RWPE1 (cell line): Measurements from ENCODE around the gene PELI1.
"Not testable (repeated sequence)": the region's sequence is repeated elsewhere in the genome, so short reads cannot be mapped to it uniquely, and the experiment has no call there.

Experiments used
- CTCF ChIA-PET: fragments of 350-600 bp; sonication (Branson Sonifier 250); formaldehyde crosslinking; extraction: SDS; loops from one replicate; lab custom pipeline; 2021; lab: Yijun Ruan, JAX
- POLR2A ChIA-PET: fragments of 400-600 bp; formaldehyde crosslinking; extraction: SDS; loops from one replicate; lab custom pipeline; 2020; ENCODE audit warnings: antibody characterized with exemption; ENCODE audit not compliant: low non-redundant PET; lab: Yijun Ruan, JAX
- DNase-seq: peaks from one replicate; pipeline ENCODE4 v3.0.0; 2012; ENCODE audit warnings: low spot score
- H3K27ac ChIP-seq: fragments of 450-650 bp; 2 replicates; pipeline ENCODE4 v1.5.1; 2017
- TF ChIP-seq, protein P1 (sequence below): fragments of 450-650 bp; conservative IDR thresholded peaks from 2 replicates; pipeline ENCODE4 v1.5.1; 2017; ENCODE audit warnings: low read depth, mild to moderate bottlenecking

The PELI1 gene

DNA sequence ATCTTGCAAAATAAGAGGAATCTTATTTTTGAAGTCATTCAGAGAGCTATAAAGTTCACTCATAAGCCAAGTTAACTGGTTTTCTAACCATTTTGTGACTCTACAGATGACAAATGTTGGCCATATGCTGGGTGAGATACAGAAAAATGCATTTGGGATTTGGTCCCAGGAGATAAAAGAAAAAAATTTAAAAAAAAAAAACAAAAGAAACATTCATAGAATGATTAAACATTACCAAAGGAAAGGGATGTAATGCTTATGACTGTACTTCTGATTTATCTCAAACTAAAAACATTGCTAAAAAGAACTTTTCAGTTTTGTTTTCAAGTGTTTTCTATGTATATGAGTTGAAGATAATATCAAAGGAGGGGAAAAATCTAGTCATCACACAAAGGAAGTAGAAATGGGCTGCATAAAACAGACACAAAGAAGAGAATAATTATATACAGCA lies 43.1 kb downstream of the PELI1 start:
- H3K27ac ChIP-seq, result no peak overlapping the region
- POLR2A ChIA-PET, result no interaction called here
- CTCF ChIA-PET, result interaction anchor here (0.6 kb wide), 1 partner anchor 176 kb away, joined by 4 read pairs; no protein-coding TSS in a partner anchor
- TF ChIP-seq, protein P1, sequence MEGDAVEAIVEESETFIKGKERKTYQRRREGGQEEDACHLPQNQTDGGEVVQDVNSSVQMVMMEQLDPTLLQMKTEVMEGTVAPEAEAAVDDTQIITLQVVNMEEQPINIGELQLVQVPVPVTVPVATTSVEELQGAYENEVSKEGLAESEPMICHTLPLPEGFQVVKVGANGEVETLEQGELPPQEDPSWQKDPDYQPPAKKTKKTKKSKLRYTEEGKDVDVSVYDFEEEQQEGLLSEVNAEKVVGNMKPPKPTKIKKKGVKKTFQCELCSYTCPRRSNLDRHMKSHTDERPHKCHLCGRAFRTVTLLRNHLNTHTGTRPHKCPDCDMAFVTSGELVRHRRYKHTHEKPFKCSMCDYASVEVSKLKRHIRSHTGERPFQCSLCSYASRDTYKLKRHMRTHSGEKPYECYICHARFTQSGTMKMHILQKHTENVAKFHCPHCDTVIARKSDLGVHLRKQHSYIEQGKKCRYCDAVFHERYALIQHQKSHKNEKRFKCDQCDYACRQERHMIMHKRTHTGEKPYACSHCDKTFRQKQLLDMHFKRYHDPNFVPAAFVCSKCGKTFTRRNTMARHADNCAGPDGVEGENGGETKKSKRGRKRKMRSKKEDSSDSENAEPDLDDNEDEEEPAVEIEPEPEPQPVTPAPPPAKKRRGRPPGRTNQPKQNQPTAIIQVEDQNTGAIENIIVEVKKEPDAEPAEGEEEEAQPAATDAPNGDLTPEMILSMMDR, result no peak
- DNase-seq, result no peak

DNA sequence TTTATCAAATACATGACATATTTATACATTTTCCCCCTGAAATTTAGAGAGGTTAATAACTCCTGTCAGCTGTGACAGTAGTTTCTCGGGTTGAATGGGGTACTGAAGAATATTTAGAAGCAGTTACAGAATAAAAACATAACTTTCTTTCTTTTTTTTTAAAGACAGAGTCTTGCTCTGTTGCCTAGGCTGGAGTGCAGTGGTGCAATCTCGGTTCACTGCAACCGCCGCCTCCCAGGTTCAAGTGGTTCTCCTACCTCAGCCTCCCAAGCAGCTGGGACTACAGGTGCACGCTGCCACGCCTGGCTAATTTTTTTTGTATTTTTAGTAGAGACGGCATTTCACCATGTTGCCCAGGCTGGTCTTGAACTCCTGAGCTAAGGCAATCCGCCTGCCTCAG lies 43.6 kb downstream of the PELI1 start:
- DNase-seq, CTCF ChIA-PET, H3K27ac ChIP-seq, POLR2A ChIA-PET: not testable (repeated sequence)

DNA sequence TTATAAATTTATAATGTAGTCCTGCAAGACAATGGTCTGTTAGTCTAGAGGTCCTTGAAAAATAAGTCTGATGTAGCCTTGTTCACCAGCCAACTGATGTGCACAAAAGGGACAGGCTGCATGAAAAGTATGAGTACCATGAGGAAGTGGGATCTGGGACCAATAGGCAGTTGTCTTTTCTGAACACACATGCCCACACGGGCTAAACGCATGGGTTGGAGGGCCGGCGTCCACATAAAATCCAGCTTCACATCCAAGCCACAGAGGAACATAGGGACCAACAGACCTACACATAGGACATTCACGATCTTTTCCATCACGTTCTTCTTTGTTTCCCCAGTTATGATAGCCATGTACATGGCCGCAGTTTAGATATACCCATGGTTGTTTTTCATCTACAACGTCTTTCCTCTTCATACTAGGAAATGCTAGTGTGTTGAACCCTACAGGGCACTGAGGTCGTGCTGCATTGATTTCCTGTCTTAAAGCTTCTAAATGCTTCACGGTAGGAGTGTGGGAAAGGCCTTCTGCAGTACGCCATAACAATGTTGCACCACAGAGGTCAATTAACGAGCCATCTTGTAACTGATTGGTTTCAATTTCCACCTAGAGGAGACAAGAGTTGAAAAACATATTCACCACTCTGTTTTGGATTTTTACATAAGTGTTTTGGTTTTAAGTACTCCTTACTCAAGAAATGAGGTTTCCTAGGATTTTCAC lies 49.4 kb downstream of the PELI1 start:
- CTCF ChIA-PET, result no interaction called here

DNA sequence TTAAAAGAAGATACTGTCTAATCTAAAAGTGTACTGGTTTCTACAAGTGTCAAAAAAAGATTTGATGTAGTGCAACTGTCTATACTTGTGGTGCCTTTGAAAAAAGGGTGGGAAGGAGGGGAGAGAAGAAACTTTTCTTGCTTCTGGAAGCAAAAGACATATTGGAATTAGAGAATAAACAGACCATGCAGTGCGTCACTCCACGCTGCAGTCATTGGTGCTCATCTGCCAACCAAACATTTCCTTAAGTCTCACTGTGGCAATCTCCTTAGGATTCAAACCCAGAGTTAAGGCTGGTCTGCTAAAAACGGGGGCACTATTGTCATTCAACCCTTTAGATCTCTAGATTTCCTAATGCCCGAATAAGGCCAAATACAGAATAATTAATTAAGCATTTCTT lies 50.9 kb downstream of the PELI1 start:
- DNase-seq, result no peak
- H3K27ac ChIP-seq, result no peak overlapping the region
- ChIA-PET POLR2A (no interaction called here), CTCF (no interaction called here)
- TF ChIP-seq, protein P1, result no peak

More for the DNA sequence above, 49.4 kb downstream of the PELI1 start:
- DNase-seq, result no peak
- H3K27ac ChIP-seq, result no peak overlapping the region
- POLR2A ChIA-PET, result interaction anchor here (0.5 kb wide), 1 partner anchor 65 kb away, joined by 5 read pairs; no protein-coding TSS in a partner anchor
- TF ChIP-seq, protein P1, result no peak

DNA sequence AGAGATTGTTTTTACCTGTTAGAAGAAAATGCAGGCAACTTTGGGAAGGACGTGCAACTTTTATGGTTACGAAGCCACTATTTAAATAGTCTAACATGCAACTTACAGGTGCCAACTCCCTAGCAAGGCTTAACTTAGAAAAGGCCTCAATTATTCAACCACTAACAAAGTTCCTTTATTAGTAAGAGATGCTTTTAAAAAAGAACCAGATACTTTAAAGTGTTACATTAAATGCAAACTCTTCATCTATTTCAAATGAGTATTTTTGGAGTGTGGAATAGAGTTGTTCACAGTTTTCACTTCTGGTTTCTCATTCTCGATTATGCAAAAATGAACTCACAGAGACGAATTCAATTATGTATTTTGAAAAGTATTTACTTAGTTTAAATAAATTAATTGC lies 51.7 kb downstream of the PELI1 start:
- DNase-seq, result no peak
- no peak overlapping the region for H3K27ac ChIP-seq
- ChIA-PET CTCF (no interaction called here), POLR2A (no interaction called here)
- TF ChIP-seq, protein P1, result no peak

DNA sequence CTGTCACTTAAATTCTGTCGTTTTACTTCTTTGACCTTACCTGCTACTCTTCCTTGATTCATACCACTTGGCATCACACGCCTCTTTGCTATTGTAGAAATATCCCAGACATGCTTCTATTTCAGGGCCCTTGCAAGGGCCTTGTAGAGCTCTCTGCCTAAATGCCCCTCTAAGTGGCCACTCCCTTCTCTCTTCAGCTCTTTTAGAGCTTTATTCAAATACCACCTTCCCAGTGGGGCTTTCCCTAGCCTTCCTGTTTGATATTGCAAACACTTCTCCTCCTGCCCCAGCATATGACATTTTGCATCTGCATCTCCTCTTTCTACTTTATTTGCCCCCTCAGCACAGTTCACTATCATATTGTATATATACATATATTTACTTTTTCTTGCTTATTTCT lies 54.0 kb downstream of the PELI1 start:
- DNase-seq, result no peak
- TF ChIP-seq, protein P1, result no peak
- POLR2A ChIA-PET, result no interaction called here
- no peak overlapping the region for H3K27ac ChIP-seq
- CTCF ChIA-PET, result interaction anchor here (0.7 kb wide), 1 partner anchor 475 kb away, joined by 3 read pairs; no protein-coding TSS in a partner anchor
